Measurements from ENCODE around the gene DEPDC4.
A peak's percentile ranks its signal among the peaks of the same experiment; 100 is the strongest.
"Not testable (repeated sequence)": the region's sequence is repeated elsewhere in the genome, so short reads cannot be mapped to it uniquely, and the experiment has no call there.

DEPDC4 gene

DNA sequence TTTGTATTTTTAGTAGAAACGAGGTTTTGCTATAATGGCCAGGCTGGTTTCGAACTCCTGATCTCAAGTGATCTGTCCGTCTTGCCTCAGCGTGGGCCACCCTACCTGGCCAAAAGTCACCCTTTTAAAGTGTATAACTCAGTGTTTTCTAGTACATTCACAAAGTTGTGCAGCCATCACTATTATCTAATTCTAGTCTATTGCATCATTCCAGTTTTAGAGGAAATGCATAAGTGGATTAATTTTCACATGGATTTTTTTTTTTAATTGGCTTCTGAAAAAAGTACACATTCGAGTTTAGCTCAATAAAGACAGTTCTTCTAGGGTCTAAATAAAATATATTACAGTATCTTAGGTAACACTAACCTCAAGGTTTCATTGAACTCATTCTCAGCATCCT is 3.7 kb downstream of the DEPDC4 start:
- no peak for DNase-seq (ENCODE audit: low spot score)

DNA sequence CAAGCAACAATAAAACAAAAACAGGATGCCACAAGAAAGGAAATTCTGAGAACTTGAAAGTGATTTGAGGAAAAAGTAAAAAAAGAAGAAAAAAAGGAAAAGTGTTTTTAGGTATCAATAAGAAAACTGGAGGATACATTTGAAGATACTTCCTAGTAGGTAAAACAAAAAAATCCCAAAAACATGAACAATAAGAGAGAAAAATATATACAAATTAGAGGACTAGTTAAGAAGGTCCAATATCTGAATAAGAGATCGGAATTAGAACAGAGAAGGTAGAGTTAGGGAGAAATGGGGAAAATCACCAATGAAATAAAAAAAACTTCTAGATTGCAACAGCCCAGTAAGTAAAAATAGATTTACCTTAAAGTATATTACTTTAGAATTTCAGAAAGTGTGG is 8.8 kb downstream of the DEPDC4 start:
- DNase-seq (ENCODE audit: low spot score): no peak

- DNase-seq (ENCODE audit: low spot score): peak; percentile 6
Observed at GRCh38 chr12:100254876-100255275, 12.0 kb downstream of the DEPDC4 start.

DNA sequence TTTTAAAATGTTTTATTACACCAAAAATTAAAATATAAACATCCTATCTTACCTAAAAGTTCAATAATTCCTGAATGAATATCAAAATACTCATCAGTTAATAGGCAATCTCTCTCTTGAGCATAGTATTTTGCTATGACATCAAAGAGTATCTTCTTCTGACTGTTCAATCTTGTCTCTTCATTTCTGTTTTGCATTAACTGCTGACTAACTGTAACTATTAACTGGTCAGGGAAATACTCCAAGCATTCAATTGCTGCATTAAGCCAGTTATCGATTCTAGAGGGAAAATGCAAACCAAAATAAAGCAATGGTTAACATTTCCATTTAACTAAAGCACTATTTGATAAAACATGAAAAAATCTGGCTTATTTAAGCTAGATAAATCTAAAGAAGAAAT is 13.4 kb downstream of the DEPDC4 start:
- DNase-seq (ENCODE audit: low spot score): no peak

- DNase-seq (ENCODE audit: low spot score): peak; percentile 90
Observed at GRCh38 chr12:100251917-100252316, 15.0 kb downstream of the DEPDC4 start.

GRCh38 chr12:100249941-100250340 is 16.9 kb downstream of the DEPDC4 start:
- DNase-seq (ENCODE audit: low spot score): no peak

DNA sequence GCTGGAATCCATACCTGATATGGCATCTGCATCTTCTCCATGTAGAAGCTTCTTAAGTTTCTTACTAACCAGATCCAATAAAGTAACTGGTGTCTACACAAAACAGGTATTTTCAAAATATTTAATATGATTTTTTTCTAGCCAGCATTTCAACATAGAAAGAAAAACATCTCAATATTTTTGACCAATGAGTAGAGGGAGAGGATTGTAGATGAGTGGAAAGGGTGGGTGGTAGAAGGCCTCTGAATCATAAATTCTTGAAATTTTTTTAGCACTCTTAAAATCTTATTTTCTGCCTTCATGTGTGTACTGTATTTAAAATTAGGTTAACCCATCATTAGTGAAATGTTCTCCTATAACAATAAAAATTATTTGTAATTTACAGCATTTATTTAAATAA is 18.0 kb downstream of the DEPDC4 start:
- no peak for DNase-seq (ENCODE audit: low spot score)

DNA sequence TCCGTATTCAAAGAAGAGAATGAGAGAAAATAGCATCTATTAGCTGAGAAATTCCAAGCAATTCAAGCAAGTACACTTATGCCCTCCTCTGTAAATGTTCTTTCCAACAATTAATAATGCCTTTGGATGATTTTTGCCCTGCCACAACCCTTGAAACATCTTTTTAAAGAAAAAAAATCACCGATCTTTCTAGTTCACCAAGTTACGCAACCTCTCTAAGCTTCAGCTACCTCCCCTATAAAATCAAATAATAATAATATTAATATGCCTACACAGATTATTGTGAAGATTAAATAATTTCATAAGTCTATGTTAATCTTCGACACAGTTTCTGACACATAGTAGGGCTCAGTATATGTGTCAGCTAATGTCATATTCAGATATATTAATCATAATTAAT is 19.1 kb downstream of the DEPDC4 start:
- DNase-seq (ENCODE audit: low spot score): no peak

DNA sequence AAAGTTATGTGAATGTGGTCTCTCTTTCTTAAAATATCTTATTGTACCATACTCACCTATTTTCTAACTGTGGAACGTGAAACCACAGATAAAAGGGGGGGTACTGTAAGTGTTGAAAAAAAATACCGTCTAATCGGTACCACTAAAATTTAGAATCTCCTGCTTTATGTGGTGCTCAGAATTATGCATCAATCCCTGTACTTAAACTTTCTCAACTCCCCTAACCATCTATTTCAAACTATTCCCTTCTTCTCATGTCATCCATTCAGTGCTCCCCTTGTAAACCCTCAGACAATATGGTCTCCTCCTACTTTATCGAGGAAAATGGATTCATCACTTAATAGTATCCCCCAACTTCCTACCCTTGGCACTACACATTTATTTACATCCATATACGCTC is 23.7 kb downstream of the DEPDC4 start:
- no peak for DNase-seq (ENCODE audit: low spot score)

- no peak for DNase-seq (ENCODE audit: low spot score)
Observed at GRCh38 chr12:100239589-100239988, 27.3 kb downstream of the DEPDC4 start.

GRCh38 chr12:100238801-100239200 is 28.1 kb downstream of the DEPDC4 start:
- DNase-seq (ENCODE audit: low spot score): no peak

GRCh38 chr12:100234591-100235304 is 32.1 kb downstream of the DEPDC4 start:
- peak; percentile 53 for DNase-seq (ENCODE audit: low spot score)

- DNase-seq (ENCODE audit: low spot score): peak; percentile 44
Observed at GRCh38 chr12:100234166-100234565, 32.7 kb downstream of the DEPDC4 start.

DNA sequence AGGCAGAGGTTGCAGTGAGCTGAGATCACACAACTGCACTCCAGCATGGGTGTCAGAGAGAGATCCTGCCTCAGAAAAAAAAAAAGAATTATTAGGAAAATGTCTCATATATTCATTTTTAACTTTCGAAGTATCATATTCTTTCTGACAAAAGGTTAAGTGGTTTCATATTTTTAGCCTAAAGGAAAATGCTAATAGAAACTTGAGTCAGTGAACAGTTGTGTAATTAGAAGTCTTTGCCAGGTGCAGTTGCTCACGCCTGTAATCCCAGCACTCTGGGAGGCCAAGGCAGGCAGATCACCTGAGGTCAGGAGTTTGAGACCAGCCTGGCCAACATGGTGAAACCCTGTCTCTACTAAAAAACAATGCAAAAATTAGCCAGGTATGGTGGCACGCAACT is 35.0 kb downstream of the DEPDC4 start:
- not testable (repeated sequence) for DNase-seq (ENCODE audit: low spot score)

DNA sequence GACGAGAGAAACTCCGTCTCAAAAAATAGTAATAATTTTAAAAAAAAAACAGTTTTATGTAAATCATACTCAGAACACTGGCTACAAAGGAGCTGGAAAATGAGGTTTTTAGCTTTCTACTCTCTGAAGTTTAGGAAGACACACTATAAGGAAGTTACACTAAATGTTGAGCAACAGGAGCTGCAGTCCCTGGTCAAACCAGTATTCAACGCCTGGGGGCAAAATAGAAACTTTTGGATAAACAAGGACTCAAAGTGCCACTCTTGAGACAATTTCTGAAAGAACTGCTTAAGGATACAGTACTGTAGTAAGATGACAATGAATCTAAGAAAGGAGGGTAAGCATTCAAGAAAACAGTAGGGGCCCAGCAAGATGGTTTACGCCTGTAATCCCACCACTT is 37.0 kb downstream of the DEPDC4 start:
- peak; percentile 16 for DNase-seq (ENCODE audit: low spot score)

- DNase-seq (ENCODE audit: low spot score): peak; percentile 39
Observed at GRCh38 chr12:100229036-100229635, 37.7 kb downstream of the DEPDC4 start.

GRCh38 chr12:100225491-100225890 is 41.4 kb downstream of the DEPDC4 start:
- no peak for DNase-seq (ENCODE audit: low spot score)

DNA sequence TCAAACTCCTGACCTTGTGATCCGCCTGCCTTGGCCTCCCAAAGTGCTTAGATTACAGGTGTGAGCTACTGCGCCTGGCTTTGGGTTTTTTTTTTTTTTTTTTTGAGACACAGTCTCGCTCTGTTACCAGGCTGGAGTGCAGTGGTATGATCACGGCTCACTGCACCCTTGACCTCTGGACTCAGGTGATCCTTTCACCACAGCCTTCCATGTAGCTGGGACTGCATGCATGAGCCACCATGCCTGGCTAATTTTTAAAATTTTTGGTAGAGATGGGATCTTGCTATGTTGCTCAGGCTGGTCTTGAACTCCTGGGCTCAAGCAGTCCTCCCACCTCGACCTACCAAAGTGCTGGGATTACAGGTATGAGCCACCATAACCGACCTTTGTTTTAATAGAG is 44.7 kb downstream of the DEPDC4 start:
- DNase-seq (ENCODE audit: low spot score): peak; percentile 37

- DNase-seq (ENCODE audit: low spot score): no peak
Observed at GRCh38 chr12:100221523-100221922, 45.4 kb downstream of the DEPDC4 start.

- DNase-seq (ENCODE audit: low spot score): no peak
Observed at GRCh38 chr12:100219328-100220109, 47.4 kb downstream of the DEPDC4 start.

- peak; percentile 40 for DNase-seq (ENCODE audit: low spot score)
Observed at GRCh38 chr12:100216337-100216736, 50.5 kb downstream of the DEPDC4 start.

GRCh38 chr12:100215209-100215608 is 51.7 kb downstream of the DEPDC4 start:
- DNase-seq (ENCODE audit: low spot score): no peak

DNA sequence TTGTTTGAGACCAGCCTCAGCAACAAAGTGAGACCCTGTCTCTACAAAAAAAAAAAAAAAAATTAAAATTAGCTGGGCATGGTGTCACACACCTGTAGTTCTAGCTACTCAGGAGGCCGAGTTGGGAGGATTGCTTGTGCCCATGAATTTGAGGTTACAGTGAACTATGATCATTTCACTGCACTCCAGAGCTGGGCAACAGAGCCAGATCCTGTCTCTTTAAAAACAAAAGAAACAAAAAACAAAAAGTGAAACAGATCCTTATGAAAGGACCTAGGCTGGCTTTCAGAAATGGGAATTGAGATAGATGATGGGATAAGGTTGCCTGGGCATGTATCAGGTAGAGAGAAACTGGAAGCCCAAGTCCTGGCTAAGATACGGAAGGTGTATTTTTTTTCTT is 52.4 kb downstream of the DEPDC4 start:
- DNase-seq (ENCODE audit: low spot score): no peak
